Fibroblast of peridontal ligament (primary cell): Measurements from ENCODE around the gene ZNF525.
A peak's percentile ranks its signal among the peaks of the same experiment; 100 is the strongest.
"Not testable (repeated sequence)": the region's sequence is repeated elsewhere in the genome, so short reads cannot be mapped to it uniquely, and the experiment has no call there.

Experiments used
- DNase-seq: peaks from one replicate; pipeline ENCODE4 v3.0.0-alpha.2; 2010; ENCODE audit errors: extremely low read depth

Gene ZNF525

DNA sequence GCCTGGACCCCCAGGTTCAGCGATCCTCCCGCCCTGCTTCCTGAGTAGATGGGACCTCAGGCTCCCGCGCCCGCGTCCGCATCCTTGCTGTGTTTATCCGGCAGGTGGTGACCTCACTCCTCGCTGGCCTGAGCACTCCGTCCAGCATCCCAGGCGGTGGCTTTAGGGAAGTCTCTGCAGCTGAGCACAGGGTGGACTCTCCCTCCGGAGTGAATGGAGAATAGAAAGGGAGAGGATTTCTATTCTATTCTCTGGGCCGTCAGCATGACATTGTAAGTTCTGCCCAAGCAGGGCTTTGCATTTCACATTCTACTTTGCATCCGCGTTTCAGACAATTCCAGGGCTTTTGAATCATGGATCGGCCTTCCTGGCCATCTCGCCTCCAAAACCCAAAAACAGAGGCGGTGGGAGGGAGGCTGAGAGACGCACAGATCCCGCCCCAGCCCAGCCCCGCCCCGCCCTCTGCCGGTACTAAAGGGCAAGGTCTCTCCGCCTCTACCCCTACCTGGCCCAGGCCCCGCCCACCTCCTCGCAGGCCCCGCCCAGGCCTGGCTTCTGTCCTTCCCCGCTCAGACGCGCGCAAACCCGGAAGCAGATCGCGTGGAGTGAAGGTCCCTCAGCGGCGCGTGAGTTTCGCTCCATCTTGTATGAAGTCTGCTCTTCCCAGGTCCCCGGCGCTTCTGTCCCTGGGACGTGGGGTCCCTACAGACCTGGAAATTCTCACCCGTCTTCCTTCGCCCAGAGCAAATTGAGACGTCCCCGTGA lies at the start of gene ZNF525:
Gene ZNF525, plus strand, starts transcription at position 572 of the 765 bp plus-strand sequence. CDS start 6,577 bp downstream, outside the sequence.
- peak; percentile 67 for DNase-seq

DNA sequence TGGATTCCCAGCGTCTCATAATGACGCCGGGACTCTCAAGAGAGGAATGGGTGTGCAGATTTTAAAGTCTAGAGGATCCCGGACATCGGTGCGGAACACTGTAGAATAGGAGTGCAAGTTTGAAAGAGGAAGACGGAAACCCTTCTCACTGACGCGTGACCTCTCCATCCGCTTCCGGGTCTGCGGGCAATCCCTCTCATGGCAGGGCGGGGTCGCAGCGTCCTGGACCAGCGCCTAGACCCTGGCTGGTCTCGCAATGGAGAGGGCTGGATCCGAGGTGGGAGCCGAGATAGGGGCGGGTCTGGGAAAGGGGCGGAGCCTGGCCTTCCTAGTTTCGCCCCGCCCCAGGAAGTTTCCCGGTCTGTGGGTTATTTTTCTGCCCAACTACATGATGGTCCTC lies 36.5 kb upstream of the ZNF525 start:
- DNase-seq: peak; percentile 11

DNA sequence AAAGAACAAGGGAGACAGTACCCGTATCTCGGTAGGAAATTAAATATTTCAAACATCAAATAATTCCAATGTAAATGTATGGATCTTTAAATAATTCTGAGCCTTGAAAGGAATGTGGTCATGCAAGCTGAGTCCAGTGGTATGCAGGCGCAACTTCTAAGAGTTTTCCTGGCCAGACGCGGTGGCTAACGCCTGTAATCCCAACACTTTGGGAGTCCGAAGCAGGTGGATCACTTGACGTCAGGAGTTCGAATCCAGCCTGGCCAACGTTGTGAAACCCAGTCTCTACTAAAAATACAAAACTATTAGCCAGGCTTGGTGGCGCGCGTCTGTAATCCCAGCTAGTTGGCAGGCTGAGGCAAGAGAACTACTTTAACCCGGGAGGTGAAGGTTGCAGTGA lies 33.0 kb upstream of the ZNF525 start:
- DNase-seq: no peak

DNA sequence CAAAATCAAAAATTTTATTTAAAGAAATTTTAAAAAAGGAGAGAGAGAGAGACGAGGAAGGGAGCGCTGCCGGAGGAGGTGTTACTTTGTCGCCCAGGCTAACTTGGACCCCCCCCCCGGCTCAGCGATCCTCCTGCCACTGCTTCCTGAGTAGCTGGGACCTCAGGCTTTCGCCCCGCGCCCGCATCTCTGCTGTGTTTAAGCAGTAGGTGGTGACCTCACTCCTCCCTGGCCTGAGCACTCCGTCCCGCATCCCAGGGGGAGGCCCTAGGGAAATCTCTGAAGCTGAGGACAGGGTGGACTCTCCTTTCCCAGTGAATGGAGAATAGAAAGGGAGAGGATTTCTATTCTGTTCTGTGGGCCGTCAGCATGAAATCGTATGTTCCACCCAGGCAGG lies 32.4 kb upstream of the ZNF525 start:
- DNase-seq: no peak

DNA sequence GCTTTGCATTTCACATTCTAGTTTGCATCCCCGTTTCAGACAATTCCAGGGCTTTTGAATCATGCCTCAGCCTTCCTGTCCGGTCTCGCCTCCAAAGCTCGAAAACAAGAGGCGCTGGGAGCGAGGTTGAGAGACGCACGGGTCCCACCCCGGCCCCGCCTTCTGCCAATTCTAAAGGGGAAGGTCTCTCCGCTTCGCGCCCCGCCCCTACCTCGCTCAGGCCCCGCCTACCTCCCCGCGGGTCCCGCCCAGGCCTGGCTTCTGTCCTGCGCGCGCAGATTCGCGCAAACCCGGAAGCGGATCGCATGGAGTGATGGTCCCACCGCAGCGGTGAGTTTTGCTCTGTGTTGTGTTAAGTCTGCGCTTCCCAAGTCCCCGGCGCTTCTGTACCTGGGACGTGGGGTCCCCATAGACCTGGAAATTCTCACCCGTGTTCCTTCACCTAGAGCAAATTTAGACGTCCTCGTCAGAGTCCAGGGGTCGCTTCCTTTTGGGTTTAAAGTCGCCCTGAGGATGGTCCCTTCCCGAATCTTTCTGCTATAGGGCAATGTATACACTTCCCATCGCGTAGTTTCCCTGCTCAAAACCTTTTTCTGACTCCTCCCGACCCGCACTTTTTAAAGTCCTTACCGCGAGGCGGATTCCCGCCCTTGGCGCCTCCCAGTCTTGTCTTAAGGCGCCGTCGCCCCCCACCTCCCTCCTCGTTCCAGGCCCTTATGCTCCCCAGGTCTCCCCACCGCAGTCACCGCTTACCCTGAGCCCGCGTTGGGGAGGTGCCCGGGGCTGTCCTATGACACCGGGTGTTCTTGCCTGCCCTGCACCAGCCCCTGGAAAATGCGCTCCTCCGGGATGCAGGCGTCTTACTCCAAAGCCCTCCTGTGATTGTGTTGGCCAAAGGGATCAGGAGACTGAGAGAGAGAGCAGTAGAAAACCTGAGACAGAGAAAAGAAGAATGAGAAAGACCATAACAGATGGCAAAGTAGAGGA lies 31.7 kb upstream of the ZNF525 start, which contains the start of gene ZNF845:
Gene ZNF845, plus strand, starts transcription at position 287 of the 987 bp plus-strand sequence. CDS start 7,559 bp downstream, outside the sequence.
- peak; percentile 85 for DNase-seq

DNA sequence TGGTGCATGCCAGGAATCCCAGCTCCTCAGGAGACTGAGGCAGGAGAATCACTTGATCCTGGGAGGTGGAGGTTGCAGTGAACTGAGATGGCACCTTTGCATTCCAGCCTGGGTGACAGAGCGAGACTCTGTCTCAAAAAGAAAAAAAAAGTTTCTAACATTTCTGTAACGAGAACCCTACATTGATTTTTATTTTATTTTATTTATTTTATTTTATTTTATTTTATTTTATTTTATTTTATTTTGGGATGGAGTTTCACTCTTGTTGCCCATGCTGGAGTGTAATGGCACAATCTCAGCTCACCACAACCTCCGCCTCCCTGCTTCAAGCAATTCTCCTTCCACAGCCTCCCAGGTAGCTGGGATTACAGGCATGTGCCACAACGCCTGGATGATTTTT lies 21.1 kb upstream of the ZNF525 start:
- DNase-seq: not testable (repeated sequence)

DNA sequence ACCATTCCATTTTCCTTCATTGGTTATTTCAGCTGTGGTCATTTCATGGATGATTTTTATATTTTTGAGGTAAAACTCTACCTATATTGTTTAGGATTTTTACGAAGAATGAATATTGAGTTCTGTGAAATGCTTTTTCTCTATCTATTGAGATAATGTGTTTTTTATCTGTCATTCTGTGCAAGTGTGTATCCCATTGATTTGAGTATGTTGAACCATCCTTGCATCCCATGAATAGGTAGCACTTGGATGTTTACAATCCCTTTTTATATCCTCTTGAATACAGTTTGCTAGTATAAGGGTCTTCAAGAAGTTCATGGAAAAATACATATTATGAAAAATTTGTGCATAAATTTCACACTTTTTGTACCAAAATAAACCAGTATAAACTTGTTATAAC lies 9.8 kb upstream of the ZNF525 start:
- DNase-seq: no peak

DNA sequence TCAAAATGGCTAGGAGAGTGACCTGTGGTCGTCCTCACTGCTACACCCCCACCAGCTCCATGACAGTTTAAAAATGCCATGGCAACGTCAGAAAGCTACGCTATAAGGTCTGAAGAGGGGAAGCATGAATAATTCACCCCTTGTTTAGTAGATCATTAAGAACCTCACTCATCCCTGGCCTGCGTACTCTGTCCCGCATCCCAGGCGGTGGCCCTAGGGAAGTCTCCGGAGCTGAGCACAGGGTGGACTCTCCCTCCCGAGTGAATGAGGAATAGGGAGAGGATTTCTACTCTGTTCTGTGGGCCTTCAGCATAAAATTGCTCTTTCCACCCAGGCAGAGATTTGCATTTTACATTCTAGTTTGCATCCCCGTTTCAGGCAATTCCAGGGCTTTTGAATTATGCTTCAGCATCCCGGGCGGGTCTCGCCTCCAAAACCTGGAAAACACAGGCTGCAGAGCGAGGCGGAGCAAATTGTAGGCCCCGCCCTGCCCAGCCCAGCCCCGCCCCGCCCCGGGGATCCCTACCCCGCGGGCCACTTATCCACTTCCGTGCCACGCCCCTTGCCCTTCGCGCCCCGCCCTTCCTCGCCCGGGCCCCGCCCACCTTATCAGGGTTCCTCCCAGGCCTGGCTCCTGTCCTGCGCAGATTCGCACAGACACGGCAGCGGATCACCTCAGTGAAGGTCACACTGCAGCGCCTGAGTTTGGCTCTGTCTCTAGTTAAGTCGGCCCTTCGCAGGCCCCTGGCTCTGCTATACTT lies 7.5 kb upstream of the ZNF525 start:
- DNase-seq: no peak

DNA sequence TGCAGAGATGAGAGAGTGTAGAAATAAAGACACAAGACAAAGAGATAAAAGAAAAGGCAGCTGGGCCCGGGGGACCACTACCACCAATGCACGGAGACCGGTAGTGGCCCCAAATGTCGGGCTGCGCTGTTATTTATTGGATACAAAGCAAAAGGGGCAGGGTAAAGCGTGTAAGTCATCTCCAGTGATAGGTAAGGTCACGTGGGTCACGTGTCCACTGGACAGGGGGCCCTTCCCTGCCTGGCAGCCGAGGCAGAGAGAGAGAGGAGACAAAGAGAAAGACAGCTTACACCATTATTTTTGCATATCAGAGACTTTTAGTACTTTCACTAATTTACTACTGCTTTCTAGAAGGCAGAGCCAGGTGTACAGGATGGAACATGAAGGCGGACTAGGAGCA lies 5.4 kb upstream of the ZNF525 start:
- not testable (repeated sequence) for DNase-seq

DNA sequence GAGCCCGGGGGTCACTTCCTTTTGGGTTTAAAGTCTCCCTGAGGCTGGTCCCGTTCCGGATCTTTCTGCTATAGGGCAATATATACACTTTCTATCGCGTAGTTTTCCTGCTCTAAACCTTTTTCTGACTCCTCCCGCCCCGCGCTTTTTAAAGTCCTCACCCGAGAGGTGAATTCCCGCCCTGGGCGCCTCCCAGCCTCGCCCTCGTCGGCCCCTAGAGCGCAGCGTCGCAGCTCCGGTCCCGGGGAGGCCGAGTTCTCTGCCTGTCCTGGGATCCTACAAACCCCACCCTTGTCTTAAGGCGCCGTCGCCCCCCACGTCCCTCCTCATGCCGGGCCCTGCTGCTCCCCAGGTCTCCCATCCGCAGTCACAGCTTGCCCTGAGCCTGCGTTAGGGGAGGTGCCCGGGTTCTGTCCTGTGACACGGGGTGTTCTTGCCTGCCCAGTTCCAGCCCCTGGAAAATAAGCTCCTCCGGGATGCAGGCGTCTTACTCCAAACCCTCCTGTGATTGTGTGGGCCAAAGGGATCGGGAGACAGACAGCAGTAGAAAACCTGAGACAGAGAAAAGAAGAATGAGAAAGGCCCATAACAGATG lies 491 bp downstream of the ZNF525 start:
- DNase-seq: no peak

DNA sequence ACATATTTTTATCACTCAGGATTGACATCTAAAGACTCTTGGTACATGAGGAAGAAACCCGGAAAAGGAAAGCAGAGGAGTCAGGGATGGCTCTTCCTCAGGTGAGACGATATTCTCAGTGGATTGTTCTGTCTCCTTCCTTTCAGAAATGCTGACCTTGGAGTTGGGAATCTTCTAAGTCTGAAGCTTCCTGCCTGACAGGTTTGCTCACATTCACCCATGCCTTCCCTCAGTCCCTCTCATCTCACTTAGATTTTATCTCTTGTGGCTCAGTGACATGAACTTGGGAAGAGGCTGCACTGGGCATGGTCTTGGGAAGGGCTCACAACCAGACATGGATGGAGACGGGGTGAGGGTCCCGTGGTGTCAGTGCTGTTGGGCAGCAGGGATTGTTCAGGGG lies 6.7 kb downstream of the ZNF525 start:
- no peak for DNase-seq

DNA sequence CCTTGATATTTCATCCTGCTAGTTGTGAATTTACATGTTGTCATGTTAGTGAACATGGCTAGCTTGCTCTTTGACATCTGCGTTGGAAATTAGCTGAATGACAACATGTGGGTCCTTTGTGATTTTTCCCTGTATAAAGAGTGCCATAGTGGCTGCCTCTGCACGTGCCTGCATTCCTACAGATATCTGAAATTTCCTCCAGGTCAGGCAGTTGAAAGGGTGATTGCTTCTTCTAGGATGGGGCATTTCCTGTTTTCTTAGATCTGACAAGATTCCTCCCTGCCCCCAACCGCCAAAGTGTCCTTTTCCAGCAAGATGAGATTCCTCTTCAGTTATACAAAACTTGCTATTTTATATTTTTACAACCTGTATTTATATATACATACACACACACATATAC lies 8.8 kb downstream of the ZNF525 start:
- no peak for DNase-seq

DNA sequence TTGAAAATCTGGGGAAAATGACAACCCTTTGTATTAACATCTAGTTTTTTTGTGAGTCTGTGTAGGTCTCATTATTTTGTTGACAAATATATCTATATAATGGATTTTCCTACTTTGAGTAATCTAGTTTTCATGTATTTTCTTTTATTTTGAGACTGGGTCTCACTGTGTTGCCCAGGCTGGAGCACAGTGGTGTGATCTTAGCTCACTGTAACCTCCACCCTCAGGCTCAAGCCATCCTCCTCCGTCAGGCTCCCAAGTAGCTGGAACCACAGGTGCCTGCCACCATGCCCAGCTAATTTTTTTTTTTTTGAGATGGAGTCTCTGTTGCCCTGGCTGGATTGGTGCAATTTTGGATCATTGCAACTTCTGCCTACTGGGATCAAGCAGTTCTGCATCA lies 9.2 kb downstream of the ZNF525 start:
- no peak for DNase-seq

DNA sequence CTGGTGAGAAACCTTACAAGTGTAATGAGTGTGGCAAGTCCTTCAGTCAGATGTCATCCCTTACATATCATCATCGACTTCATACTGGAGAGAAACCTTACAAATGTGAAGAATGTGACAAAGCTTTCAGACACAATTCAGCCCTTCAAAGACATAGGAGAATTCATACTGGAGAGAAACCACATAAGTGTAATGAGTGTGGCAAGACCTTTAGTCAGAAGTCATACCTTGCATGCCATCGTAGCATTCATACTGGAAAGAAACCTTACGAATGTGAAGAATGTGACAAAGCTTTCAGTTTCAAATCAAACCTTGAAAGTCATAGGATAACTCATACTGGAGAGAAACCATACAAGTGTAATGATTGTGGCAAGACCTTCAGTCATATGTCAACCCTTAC lies 15.9 kb downstream of the ZNF525 start:
- no peak for DNase-seq

DNA sequence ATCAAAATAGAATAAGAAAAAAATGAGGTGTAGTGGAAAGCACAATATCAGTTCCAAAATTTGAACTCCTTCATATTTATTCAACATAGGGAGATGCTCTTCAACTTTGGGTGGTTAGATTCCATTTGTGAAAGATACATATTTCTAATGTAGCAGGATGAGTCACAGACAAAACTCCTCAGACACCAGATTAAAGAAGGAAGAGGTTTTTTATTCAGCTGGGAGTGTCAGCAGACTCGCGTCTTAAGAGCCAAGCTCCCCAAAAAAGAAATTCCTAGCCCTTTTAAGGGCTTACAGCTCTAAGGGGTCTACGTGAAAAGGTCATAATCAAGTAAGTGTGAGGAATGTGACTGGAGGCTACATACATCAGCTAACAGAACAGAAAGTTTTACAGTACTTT lies 22.7 kb downstream of the ZNF525 start:
- no peak for DNase-seq

DNA sequence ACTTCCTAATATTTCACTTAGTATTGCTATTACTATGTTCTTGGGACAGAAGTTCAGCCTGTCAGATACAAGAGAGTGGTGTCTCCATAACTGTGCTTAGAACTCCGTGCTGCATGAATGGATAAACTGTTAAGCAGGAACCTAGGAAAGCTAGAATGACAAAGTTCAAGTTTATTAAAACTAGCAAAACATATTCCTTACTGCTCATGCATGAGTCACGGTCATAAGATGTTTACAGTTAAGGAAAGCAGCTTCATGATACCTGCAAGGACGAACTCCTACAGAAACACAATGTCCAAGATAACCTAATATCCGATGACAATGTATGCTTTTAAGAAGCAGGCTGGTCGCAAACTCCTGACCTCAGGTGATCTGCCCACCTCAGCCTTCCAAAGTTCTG lies 23.4 kb downstream of the ZNF525 start:
- DNase-seq: no peak

DNA sequence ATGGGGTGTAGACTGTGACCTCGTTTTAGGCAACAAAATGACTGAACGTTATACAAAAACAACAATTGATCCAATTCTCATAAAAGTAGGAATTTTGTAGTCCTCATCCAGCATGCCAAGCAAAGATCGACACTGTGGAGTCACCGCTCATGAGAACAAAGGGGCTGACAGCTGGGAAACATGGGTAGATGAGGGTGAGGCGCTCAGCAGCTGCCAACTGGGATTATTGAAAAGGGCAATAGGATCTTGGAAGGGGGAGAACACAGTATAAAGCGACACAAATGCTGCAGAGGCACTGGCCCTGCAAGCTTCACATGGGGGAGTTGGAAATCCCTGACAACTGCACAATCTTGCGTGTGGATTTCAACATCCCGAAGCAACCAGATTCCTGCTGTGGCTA lies 24.1 kb downstream of the ZNF525 start:
- no peak for DNase-seq

DNA sequence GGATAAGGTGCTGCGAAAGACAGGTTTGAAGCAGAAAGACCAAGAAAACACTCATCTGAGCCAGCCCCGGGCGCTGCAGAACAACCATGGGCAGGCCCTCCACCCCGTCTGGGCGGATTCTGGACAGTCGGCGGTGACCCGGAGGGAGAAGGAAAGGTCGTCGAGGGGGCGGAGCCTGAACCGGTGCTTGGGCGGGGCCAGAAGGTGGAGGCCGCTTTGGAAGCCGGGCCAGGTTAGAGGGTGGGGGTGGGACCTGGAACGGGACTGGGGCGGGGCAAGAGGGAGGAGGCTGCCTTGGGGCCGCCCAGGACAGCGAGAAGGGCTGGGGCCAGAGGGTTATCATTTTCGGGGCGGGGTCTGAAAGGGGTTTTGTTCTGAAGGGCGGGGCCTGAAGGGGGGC lies 24.5 kb downstream of the ZNF525 start:
- DNase-seq: no peak

DNA sequence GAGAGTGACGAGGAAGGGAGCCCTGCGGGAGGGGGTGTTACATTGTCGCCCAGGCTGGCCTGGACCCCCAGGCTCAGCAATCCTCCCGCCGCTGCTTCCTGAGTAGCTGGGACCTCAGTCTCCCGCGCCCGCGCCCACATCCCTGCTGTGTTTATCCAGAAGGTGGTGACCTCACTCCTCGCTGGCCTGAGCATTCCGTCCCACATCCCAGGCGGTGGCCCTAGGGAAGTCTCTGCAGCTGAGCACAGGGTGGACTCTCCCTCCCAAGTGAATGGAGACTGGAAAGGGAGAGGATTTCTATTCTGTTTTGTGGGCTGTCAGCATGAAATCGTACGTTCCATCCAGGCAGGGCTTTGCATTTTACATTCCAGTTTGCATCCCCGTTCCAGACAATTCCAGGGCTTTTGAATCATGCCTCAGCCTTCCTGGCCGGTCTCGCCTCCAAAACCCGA lies 29.0 kb downstream of the ZNF525 start:
- no peak for DNase-seq

DNA sequence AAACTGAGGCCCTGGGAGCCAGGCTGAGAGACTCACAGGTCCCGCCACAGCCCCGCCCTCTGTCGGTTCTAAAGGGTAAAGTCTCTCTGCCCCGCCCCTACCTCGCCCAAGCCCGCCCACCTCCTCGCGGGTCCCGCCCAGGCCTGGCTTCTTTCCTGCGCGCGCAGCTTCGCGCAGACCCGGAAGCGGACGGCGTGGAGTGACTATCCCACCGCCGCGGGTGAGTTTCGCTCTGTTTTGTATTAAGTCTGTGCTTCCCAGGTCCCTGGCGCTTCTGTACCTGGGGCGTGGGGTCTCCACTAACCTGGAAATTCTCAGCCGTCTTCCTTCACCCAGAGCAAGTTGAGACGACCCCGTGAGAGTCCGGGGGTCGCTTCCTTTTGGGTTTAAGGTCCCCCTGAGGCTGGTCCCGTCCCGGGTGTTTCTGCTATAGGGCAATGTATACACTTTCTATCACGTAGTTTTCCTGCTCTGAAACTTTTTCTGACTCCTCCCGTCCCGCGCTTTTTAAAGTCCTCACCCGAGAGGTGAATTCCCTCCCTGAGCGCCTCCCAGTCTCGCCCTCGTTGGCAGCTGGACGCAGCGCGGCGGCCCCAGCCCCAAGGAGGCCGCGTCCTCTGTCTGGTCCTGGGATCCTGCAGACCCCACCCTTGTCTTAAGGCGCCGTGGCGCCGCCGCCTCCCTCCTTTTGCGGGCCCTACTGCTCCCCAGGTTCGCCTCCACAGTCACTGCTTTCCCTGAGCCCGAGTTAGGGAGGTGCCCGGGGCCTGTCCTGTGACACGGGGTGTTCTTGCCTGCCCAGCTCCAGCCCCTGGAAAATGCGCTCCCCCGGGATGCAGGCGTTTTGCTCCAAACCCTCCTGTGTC lies 29.7 kb downstream of the ZNF525 start, which contains the start of gene ZNF765:
Gene ZNF765, plus strand, starts transcription at position 176 of the 866 bp plus-strand sequence. CDS start 2,867 bp downstream, outside the sequence.
- DNase-seq: peak; percentile 90
